Measurements from ENCODE around the gene TRPV3. TPM values are rescaled to one million over a fixed set of nuclear protein-coding genes. Genes with fewer than 3 reads are reported as not detected.

The TRPV3 gene
- total RNA-seq, 1 donor from 2014 or later, result 1.9 TPM

- Histone ChIP-seq H3K4me2 (no peak overlapping the region), H4K20me1 (ENCODE audit: low read depth) (no peaks in the 10 kb centered on the region), H3K36me3 (no peaks in the 10 kb centered on the region), H3F3A (ENCODE audit: low read depth) (no peaks in the 10 kb centered on the region), H3K27me3 (no peaks in the 10 kb centered on the region), H2AFZ (replicated peaks) (no peak overlapping the region), H3K9ac (no peak overlapping the region), H3K4me1 (no peaks in the 10 kb centered on the region), H3K27ac (no peak overlapping the region), H3K79me2 (ENCODE audit: low read depth) (no peaks in the 10 kb centered on the region), H3K9me3 (ENCODE audit: low read depth) (no peaks in the 10 kb centered on the region), H3K4me3 (no peak overlapping the region)
- TF ChIP-seq EZH2phosphoT487 (IDR thresholded peaks at IDR 0.05), result no peak
- TF ChIP-seq CTCF (IDR thresholded peaks at IDR 0.05), result no peak
- no peak for TF ChIP-seq EZH2 (IDR thresholded peaks at IDR 0.05)
- no peak for DNase-seq (ENCODE audit: low spot score)
- peaks cover 15% of the 10 kb centered on the region for H3K27me3 Mint-ChIP-seq (ENCODE audit: insufficient read depth, low read depth)
- peak overlapping the region; percentile 15 for H3K4me3 Mint-ChIP-seq
- no peaks in the 10 kb centered on the region for H3K36me3 Mint-ChIP-seq
- H3K9me3 Mint-ChIP-seq, result no peaks in the 10 kb centered on the region
- peaks cover 11% of the 10 kb centered on the region for H3K4me1 Mint-ChIP-seq
- H3K27ac Mint-ChIP-seq, result peak overlapping the region; percentile 37
Measured at GRCh38 chr17:3555189-3555796, 2.3 kb downstream of the TRPV3 start.

DNA sequence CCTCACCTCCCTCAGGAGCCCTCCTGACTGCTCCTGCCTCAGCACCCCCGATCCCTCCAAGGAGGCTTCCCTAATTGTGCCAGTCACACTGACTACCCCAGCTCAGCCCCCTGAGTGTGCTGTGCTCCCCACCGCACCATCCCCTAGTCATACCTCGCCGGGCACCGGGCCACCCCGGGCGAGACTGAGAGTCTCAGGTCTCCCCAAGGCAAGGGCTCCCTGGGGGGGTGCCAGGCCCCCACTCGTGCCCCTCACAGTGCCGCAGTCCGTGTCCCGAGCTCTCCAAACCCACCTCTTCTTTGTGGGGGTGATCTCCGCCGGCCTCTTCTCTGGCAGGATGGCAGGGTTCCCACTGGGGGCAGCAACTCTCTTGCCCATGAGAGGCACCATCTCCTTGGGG, 3.2 kb downstream of the TRPV3 start:
- Histone ChIP-seq H3K27me3 (no peaks in the 10 kb centered on the region), H3K4me3 (no peak overlapping the region), H2AFZ (replicated peaks) (no peak overlapping the region), H3K4me1 (no peaks in the 10 kb centered on the region), H3K36me3 (no peaks in the 10 kb centered on the region), H3K79me2 (ENCODE audit: low read depth) (no peaks in the 10 kb centered on the region), H3K9ac (no peak overlapping the region), H3K9me3 (ENCODE audit: low read depth) (no peaks in the 10 kb centered on the region), H3F3A (ENCODE audit: low read depth) (no peaks in the 10 kb centered on the region), H3K4me2 (no peak overlapping the region), H4K20me1 (ENCODE audit: low read depth) (no peaks in the 10 kb centered on the region), H3K27ac (no peak overlapping the region)
- Mint-ChIP-seq H3K4me1 (peaks cover 11% of the 10 kb centered on the region), H3K36me3 (no peaks in the 10 kb centered on the region), H3K27ac (no peak overlapping the region), H3K4me3 (no peak overlapping the region), H3K9me3 (peaks cover 5% of the 10 kb centered on the region), H3K27me3 (ENCODE audit: insufficient read depth, low read depth) (peaks cover 18% of the 10 kb centered on the region)
- no peak for TF ChIP-seq EZH2 (IDR thresholded peaks at IDR 0.05)
- TF ChIP-seq CTCF (IDR thresholded peaks at IDR 0.05), result no peak
- TF ChIP-seq EZH2phosphoT487 (IDR thresholded peaks at IDR 0.05), result no peak
- no peak for DNase-seq (ENCODE audit: low spot score)

GRCh38 chr17:3553419-3554401, 3.9 kb downstream of the TRPV3 start:
- Mint-ChIP-seq H3K4me1 (peaks cover 8% of the 10 kb centered on the region), H3K27me3 (ENCODE audit: insufficient read depth, low read depth) (peaks cover 18% of the 10 kb centered on the region), H3K36me3 (no peaks in the 10 kb centered on the region), H3K9me3 (peaks cover 6% of the 10 kb centered on the region), H3K27ac (no peak overlapping the region), H3K4me3 (no peak overlapping the region)
- H3K9ac ChIP-seq, result no peak overlapping the region
- no peak overlapping the region for H2AFZ ChIP-seq (replicated peaks)
- no peaks in the 10 kb centered on the region for H3K9me3 ChIP-seq (ENCODE audit: low read depth)
- H3K79me2 ChIP-seq (ENCODE audit: low read depth), result no peaks in the 10 kb centered on the region
- no peak for DNase-seq (ENCODE audit: low spot score)
- TF ChIP-seq EZH2phosphoT487 (IDR thresholded peaks at IDR 0.05) (no peak), CTCF (IDR thresholded peaks at IDR 0.05) (no peak), EZH2 (IDR thresholded peaks at IDR 0.05) (no peak)
- H3K36me3 ChIP-seq, result no peaks in the 10 kb centered on the region
- no peak overlapping the region for H3K4me2 ChIP-seq
- H3K4me1 ChIP-seq, result no peaks in the 10 kb centered on the region
- no peaks in the 10 kb centered on the region for H3F3A ChIP-seq (ENCODE audit: low read depth)
- H3K27me3 ChIP-seq, result no peaks in the 10 kb centered on the region
- no peaks in the 10 kb centered on the region for H4K20me1 ChIP-seq (ENCODE audit: low read depth)
- H3K4me3 ChIP-seq, result no peak overlapping the region
- H3K27ac ChIP-seq, result no peak overlapping the region

All from neural progenitor cell (in vitro differentiated cells).